Omental fat pad (tissue), 4 donors: Measurements from ENCODE around the gene TIMM10. TPM values are rescaled to one million over a fixed set of nuclear protein-coding genes. Genes with fewer than 3 reads are reported as not detected.

Experiments
- ATAC-seq: fragments of 150-250 bp; one replicate; pipeline ENCODE4 v1.9.1; 2016; ENCODE audit warnings: mild to moderate bottlenecking, moderate library complexity; ENCODE audit not compliant: low FRiP score
- DNase-seq: peaks from one replicate; pipeline ENCODE4 v3.0.0-alpha.2; 2019; ENCODE audit warnings: low spot score
- total RNA-seq, 4 donors: library from RNA; depleted of rRNA; stranded (reverse); fragments of >200 nt; gene quantifications; one replicate each; pipeline ENCODE4 v1.1.0, GENCODE V29; 2016
- TF ChIP-seq, protein P1 (sequence below), 3 donors: fragments of 450-650 bp; IDR thresholded peaks; one replicate each; pipeline ENCODE4 v1.5.1; 2016 to 2017; ENCODE audit warnings: antibody characterized with exemption in 3 of 3, mild to moderate bottlenecking in 3 of 3, moderate library complexity in 2 of 3

TIMM10 gene
- total RNA-seq, 4 donors from 2014 or later: 42.9 to 49.0 (median 45.9) TPM

DNA sequence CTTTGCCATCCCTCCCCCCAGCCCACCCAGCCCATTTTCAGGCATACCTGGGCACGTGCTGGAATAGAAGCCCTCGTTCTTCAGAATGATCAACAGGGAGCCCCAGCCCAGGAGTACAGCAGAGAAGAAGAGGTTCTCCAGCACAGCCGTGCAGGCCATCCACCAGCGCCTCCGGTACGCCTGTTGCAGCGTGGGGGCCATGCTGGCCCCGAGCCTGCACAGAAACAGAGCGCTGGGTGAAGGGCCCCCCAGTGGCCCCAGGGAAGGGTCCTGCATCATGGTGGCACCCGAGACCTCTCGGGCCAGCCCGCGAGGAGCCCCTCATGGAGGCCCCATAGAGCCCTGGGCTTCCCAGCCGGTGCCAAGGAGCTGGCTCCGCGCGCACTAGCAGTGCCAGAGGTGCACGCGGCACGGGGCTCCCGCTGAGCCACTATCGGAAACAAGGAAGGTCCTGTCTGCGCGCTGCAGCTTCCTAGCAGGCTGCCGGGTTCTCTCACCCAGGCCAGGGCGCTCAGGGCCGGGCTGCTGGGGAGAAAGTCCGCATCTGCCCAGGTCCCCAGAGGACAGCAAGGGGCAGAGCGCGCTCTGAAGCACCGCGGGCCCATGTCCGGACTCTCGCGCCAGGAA, 16.5 kb downstream of the TIMM10 start:
- DNase-seq (no peak), ATAC-seq (peak; percentile 23)
- TF ChIP-seq, protein P1, sequence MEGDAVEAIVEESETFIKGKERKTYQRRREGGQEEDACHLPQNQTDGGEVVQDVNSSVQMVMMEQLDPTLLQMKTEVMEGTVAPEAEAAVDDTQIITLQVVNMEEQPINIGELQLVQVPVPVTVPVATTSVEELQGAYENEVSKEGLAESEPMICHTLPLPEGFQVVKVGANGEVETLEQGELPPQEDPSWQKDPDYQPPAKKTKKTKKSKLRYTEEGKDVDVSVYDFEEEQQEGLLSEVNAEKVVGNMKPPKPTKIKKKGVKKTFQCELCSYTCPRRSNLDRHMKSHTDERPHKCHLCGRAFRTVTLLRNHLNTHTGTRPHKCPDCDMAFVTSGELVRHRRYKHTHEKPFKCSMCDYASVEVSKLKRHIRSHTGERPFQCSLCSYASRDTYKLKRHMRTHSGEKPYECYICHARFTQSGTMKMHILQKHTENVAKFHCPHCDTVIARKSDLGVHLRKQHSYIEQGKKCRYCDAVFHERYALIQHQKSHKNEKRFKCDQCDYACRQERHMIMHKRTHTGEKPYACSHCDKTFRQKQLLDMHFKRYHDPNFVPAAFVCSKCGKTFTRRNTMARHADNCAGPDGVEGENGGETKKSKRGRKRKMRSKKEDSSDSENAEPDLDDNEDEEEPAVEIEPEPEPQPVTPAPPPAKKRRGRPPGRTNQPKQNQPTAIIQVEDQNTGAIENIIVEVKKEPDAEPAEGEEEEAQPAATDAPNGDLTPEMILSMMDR (IDR thresholded peaks at IDR 0.05): no peak

GRCh38 chr11:57513452-57513795, 17.1 kb downstream of the TIMM10 start:
- TF ChIP-seq, protein P1 (IDR thresholded peaks at IDR 0.05): no peak
- no peak for ATAC-seq
- no peak for DNase-seq

- TF ChIP-seq, protein P1 (IDR thresholded peaks at IDR 0.05): no peak
- ATAC-seq (no peak), DNase-seq (no peak)
Measured at GRCh38 chr11:57512646-57513451, 17.7 kb downstream of the TIMM10 start.

GRCh38 chr11:57511741-57512430, 18.7 kb downstream of the TIMM10 start:
- TF ChIP-seq, protein P1 (IDR thresholded peaks at IDR 0.05): no peak
- no peak for ATAC-seq
- DNase-seq: no peak

- no peak for ATAC-seq
- TF ChIP-seq, protein P1 (IDR thresholded peaks at IDR 0.05): no peak
- no peak for DNase-seq
Measured at GRCh38 chr11:57508341-57509170, 22.0 kb downstream of the TIMM10 start.

GRCh38 chr11:57506522-57506921, 24.0 kb downstream of the TIMM10 start:
- TF ChIP-seq, protein P1 (IDR thresholded peaks at IDR 0.05): no peak
- ATAC-seq (no peak), DNase-seq (no peak)
